Measurements from ENCODE around the gene LSM2. TPM values are rescaled to one million over a fixed set of nuclear protein-coding genes. Genes with fewer than 3 reads are reported as not detected.
"Not testable (repeated sequence)": the region's sequence is repeated elsewhere in the genome, so short reads cannot be mapped to it uniquely, and the experiment has no call there.

The LSM2 gene
- polyA plus RNA-seq, 1 experiment = 43.5 TPM

DNA sequence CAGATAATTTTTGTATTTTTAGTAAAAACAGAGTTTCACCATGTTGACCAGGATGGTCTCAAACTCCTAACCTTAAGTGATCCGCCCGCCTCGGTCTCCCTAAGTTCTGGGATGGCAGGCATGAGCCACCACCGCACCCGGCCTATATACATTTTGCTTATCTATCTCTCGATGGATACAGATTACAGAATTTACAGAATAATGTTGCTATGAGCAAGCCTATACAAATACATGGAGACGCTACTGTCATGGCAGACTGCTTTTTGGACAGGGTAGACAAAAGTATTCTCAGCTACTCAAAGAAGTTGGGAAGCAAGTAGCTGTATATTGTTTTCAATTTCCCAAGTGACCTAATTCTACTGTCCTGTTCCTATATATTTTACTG is 6.7 kb upstream of the LSM2 start:
- H3K27me3 ChIP-seq (ENCODE audit: control insufficient read depth, insufficient read depth, low read length) = no peaks in the 10 kb centered on the region
- DNase-seq (ENCODE audit: low read depth) = no peak
- no peaks in the 10 kb centered on the region for H3K36me3 ChIP-seq (ENCODE audit: control insufficient read depth, insufficient read depth, low read length)
- TF ChIP-seq, protein P1, sequence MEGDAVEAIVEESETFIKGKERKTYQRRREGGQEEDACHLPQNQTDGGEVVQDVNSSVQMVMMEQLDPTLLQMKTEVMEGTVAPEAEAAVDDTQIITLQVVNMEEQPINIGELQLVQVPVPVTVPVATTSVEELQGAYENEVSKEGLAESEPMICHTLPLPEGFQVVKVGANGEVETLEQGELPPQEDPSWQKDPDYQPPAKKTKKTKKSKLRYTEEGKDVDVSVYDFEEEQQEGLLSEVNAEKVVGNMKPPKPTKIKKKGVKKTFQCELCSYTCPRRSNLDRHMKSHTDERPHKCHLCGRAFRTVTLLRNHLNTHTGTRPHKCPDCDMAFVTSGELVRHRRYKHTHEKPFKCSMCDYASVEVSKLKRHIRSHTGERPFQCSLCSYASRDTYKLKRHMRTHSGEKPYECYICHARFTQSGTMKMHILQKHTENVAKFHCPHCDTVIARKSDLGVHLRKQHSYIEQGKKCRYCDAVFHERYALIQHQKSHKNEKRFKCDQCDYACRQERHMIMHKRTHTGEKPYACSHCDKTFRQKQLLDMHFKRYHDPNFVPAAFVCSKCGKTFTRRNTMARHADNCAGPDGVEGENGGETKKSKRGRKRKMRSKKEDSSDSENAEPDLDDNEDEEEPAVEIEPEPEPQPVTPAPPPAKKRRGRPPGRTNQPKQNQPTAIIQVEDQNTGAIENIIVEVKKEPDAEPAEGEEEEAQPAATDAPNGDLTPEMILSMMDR (IDR thresholded peaks at IDR 0.05; ENCODE audit: insufficient read depth, low read depth, low read length) = no peak
- H3K4me3 ChIP-seq (ENCODE audit: low read depth, low read length) = no peak overlapping the region
- ChIA-PET POLR2A (no interaction called here), CTCF (interaction anchor here (0.6 to 1.8 kb wide), 8 partner anchors 13 to 134 kb away, joined by 3 to 4 read pairs (median 4); partner anchors contain the start of genes HSPA1B and VARS1)

DNA sequence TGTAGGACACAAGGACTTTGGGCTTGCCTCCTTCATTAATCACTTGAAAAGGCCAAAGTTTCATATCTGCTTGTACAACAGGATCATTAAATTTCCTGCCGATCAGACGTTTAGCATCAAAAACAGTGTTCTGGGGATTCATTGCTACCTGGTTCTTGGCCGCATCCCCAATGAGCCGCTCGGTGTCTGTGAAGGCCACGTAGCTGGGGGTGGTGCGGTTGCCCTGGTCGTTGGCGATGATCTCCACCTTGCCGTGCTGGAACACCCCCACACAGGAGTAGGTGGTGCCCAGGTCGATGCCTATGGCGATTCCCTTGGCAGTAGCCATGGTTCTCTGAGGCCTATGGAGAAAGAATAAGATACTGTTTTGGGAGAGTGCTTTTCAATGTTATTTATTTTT is 4.9 kb upstream of the LSM2 start:
- Histone ChIP-seq H3K36me3 (ENCODE audit: control insufficient read depth, insufficient read depth, low read length) (no peaks in the 10 kb centered on the region), H3K4me3 (ENCODE audit: low read depth, low read length) (no peak overlapping the region), H3K27me3 (ENCODE audit: control insufficient read depth, insufficient read depth, low read length) (no peaks in the 10 kb centered on the region)
- DNase-seq (ENCODE audit: low read depth) = no peak
- TF ChIP-seq, protein P1 (IDR thresholded peaks at IDR 0.05; ENCODE audit: insufficient read depth, low read depth, low read length) = no peak
- CTCF ChIA-PET = no interaction called here
- POLR2A ChIA-PET = no interaction called here

DNA sequence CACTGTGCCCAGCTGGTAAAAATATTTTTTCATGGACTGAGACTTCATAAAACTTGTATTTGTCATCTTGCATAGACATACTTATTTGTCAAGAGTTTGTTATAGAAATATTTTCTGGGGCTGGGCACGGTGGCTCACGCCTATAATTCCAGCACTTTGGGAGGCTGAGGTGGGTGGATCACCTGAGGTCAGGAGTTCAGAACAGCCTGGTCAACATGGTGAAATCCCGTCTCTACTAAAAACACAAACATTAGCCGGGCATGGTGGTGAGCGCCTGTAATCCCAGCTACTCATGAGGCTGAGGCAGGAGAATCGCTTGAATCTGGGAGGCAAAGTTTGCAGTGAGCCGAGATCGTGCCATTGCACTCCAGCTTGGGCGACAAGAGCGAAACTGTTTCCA is 1.8 kb upstream of the LSM2 start:
- H3K27me3 ChIP-seq (ENCODE audit: control insufficient read depth, insufficient read depth, low read length); DNase-seq (ENCODE audit: low read depth); H3K36me3 ChIP-seq (ENCODE audit: control insufficient read depth, insufficient read depth, low read length); POLR2A ChIA-PET; H3K4me3 ChIP-seq (ENCODE audit: low read depth, low read length): not testable (repeated sequence)
- CTCF ChIA-PET = interaction anchor here (0.9 kb wide), 1 partner anchor 36 kb away, joined by 3 read pairs; no protein-coding TSS in a partner anchor

DNA sequence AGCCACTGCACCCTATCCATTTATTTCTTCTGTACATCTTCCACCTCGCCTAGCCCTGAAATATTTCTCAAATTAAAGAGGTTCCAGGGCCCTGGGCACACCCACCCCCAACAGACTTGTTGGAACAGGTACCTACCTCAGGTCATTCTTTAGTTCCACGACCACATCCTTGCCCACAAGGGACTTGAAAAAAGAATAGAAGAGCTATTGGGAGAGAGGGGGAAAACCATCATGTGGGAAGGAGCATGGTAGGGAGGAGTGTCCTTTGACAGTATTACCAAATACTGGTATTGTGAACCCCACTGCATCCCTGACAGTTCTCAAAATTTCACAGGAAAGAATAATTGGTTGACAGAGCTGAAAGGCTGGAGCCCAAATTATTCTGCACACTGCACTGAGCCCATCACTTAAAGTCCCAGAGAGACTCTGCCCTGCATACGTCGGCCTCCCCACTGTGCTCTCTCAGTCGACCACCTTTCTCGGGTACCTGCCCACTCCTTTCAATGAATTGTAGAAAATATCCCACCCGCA is 762 bp downstream of the LSM2 start:
- TF ChIP-seq, protein P1 (IDR thresholded peaks at IDR 0.05; ENCODE audit: insufficient read depth, low read depth, low read length) = no peak
- no peak for DNase-seq (ENCODE audit: low read depth)
- ChIA-PET POLR2A (interaction anchor here (0.6 to 1.0 kb wide), 4 partner anchors 9 to 28 kb away, joined by 3 to 9 read pairs (median 4); partner anchors contain the start of genes HSPA1A, HSPA1B and HSPA1L), CTCF (interaction anchor here (1.4 to 2.8 kb wide), 3 partner anchors 10 to 15 kb away, joined by 3 to 12 read pairs (median 5); partner anchors contain the start of gene VARS1)
- no peaks in the 10 kb centered on the region for H3K36me3 ChIP-seq (ENCODE audit: control insufficient read depth, insufficient read depth, low read length)
- no peaks in the 10 kb centered on the region for H3K27me3 ChIP-seq (ENCODE audit: control insufficient read depth, insufficient read depth, low read length)
- H3K4me3 ChIP-seq (ENCODE audit: low read depth, low read length) = peak overlapping the region; percentile 72

DNA sequence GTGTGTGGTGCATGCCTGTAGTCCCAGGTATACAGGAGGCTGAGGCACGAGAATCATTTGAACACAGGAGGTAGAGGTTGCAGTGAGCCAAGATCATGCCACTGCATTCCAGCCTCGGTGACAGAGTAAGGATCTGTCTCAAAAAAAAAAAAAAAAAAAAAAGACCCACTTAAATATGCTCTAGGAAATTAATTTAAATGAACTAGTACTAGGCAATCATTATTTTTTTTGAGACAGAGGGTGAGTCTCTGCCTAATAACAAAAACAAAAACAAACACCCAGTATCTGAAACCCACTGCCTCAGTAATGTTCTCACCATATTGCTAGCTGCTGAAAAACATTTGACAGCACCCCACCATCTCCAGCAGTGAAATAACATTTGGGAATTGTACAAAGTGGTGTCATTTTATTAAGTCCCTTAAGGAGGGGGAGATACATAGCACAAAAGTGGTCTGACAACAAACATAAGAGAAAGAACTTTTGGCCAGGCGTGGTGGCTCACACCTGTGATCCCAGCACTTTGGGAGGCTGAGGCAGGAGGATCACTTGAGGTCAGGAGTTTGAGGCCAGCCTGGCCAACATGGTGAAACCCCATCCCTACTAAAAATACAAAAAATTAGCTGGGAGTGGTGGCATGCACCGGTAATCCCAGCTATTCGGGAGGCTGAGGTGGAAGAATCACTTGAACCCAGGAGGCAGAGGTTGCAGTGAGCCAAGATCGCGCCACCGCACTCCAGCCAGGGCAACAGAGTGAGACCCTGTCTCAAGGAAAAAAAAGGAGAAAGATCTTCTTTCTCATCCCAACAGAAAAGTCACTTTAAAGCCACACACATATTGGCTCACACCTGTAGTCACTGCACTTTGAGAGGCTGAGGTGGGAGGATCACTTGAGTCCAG is 5.5 kb downstream of the LSM2 start:
- CTCF ChIA-PET = interaction anchor here (1.2 kb wide), 1 partner anchor 26 kb away, joined by 4 read pairs; the partner anchor contains the start of gene HSPA1B
- H3K27me3 ChIP-seq (ENCODE audit: control insufficient read depth, insufficient read depth, low read length); POLR2A ChIA-PET; H3K4me3 ChIP-seq (ENCODE audit: low read depth, low read length); H3K36me3 ChIP-seq (ENCODE audit: control insufficient read depth, insufficient read depth, low read length); DNase-seq (ENCODE audit: low read depth): not testable (repeated sequence)

DNA sequence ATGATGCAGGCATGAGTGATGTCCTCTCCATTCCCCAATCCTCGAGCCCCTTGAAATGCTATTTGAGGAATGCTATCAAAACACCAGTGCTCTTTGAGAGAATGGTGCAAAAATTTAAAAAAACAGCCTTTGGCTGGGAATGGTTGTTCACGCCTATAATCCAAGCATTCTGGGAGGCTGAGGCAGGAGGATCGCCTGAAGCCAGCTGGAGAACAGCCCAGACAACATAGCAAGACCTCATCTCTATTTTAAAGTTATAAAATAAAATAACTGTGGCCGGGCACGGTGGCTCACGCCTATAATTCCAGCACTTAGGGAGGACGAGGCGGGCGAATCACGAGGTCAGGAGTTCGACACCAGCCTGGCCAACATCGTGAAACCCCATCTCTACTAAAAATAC is 7.0 kb downstream of the LSM2 start:
- POLR2A ChIA-PET = no interaction called here
- no peaks in the 10 kb centered on the region for H3K27me3 ChIP-seq (ENCODE audit: control insufficient read depth, insufficient read depth, low read length)

More for the DNA sequence above, 7.0 kb downstream of the LSM2 start:
- no peak for DNase-seq (ENCODE audit: low read depth)
- Histone ChIP-seq H3K4me3 (ENCODE audit: low read depth, low read length) (no peak overlapping the region), H3K36me3 (ENCODE audit: control insufficient read depth, insufficient read depth, low read length) (no peaks in the 10 kb centered on the region)
- CTCF ChIA-PET = interaction anchor here (1.8 kb wide), 1 partner anchor 30 kb away, joined by 6 read pairs; no protein-coding TSS in a partner anchor
- TF ChIP-seq, protein P1 (IDR thresholded peaks at IDR 0.05; ENCODE audit: insufficient read depth, low read depth, low read length) = no peak

Measured in BJ (cell line).